ENCODE results near the gene TBX3.

DNA sequence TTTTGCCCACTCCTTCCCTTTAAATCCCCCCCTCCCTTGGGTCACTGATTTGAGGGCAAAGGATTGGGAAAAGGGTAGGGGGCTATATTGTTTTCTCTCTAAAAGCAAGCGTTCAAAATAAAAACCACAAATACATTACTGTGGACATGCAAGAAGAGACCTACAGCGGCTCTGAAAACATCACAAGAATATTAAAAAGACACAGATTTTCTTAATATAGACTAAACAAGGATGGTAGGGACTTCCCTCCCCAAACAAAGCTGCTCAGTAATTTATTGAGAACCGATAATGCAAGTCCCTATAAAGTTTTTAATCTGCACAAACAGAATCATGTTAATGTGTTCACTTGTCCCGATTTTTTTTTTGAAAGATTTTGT lies 12.9 kb downstream of the TBX3 start:
- no peak for TF ChIP-seq POLR2AphosphoS5 (IDR thresholded peaks at IDR 0.05)
- TF ChIP-seq, protein P1, sequence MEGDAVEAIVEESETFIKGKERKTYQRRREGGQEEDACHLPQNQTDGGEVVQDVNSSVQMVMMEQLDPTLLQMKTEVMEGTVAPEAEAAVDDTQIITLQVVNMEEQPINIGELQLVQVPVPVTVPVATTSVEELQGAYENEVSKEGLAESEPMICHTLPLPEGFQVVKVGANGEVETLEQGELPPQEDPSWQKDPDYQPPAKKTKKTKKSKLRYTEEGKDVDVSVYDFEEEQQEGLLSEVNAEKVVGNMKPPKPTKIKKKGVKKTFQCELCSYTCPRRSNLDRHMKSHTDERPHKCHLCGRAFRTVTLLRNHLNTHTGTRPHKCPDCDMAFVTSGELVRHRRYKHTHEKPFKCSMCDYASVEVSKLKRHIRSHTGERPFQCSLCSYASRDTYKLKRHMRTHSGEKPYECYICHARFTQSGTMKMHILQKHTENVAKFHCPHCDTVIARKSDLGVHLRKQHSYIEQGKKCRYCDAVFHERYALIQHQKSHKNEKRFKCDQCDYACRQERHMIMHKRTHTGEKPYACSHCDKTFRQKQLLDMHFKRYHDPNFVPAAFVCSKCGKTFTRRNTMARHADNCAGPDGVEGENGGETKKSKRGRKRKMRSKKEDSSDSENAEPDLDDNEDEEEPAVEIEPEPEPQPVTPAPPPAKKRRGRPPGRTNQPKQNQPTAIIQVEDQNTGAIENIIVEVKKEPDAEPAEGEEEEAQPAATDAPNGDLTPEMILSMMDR (IDR thresholded peaks at IDR 0.05), result no peak
